Neural progenitor cell (in vitro differentiated cells): ENCODE measurements around the gene LKAAEAR1.

Experiments used
- CTCF ChIP-seq: fragments of 200-600 bp; sonication (generic); IDR thresholded peaks from 2 replicates; pipeline ENCODE4 v1.5.1; 2017; ENCODE audit warnings: antibody characterized with exemption, mild to moderate bottlenecking
- EZH2 ChIP-seq: fragments of 200-600 bp; sonication (generic); IDR thresholded peaks from 2 replicates; pipeline ENCODE4 v1.6.1; 2017; ENCODE audit warnings: antibody characterized with exemption, mild to moderate bottlenecking, moderate library complexity
- EZH2phosphoT487 ChIP-seq: fragments of 200-600 bp; sonication (generic); IDR thresholded peaks from 2 replicates; pipeline ENCODE4 v1.6.1; 2017; ENCODE audit warnings: antibody characterized with exemption

- TF ChIP-seq CTCF, result no peak
- TF ChIP-seq EZH2, result no peak
- TF ChIP-seq EZH2phosphoT487, result no peak
Measured at GRCh38 chr20:64035066-64035932, 48.9 kb downstream of the LKAAEAR1 start.
